Measurements from ENCODE around the gene ACOT9. TPM values are rescaled to one million over a fixed set of nuclear protein-coding genes. Genes with fewer than 3 reads are reported as not detected.
"Not testable (repeated sequence)": the region's sequence is repeated elsewhere in the genome, so short reads cannot be mapped to it uniquely, and the experiment has no call there.

Gene ACOT9
- polyA plus RNA-seq, 2 of the 4 experiments (the other 2 are of a cell fraction), result 87.0 to 110 TPM

- no peak for TF ChIP-seq RNF2 (IDR thresholded peaks at IDR 0.05; ENCODE audit: borderline replicate concordance, low read depth)
- TF ChIP-seq FOSL2 (IDR thresholded peaks at IDR 0.05), result no peak
- TF ChIP-seq FOSL2 (CRISPR knock-in tag; IDR thresholded peaks at IDR 0.05), result peak; percentile 82
- TF ChIP-seq SMC3 (IDR thresholded peaks at IDR 0.05), result 0 out of 3 replicates have a peak, but pooled peaks have one; percentile 12
- TF ChIP-seq NPAS2 (CRISPR knock-in tag; IDR thresholded peaks at IDR 0.05; ENCODE audit: borderline replicate concordance), result no peak
- peak; percentile 28; the same call in 1 of the 2 replicates for TF ChIP-seq MAX (IDR thresholded peaks at IDR 0.05)
- TF ChIP-seq JUNB (IDR thresholded peaks at IDR 0.05), result 0 out of 2 replicates have a peak, but pooled peaks have one; percentile 25
Measured at GRCh38 chrX:23779025-23779424, 35.9 kb upstream of the ACOT9 start (continued).

GRCh38 chrX:23776363-23776762, 33.3 kb upstream of the ACOT9 start:
- Histone ChIP-seq H3K27ac (0 out of 6 replicates have a peak overlapping the region, but pooled peaks of 1 of the 2 experiments have one; percentile 35), H3K4me3 (no peak overlapping the region), H3K4me1 (peaks cover 24% of the 10 kb centered on the region), H3K9me3 (no peaks in the 10 kb centered on the region), H3K4me2 (no peak overlapping the region)
- TF ChIP-seq E2F6 (IDR thresholded peaks at IDR 0.05; ENCODE audit: borderline replicate concordance, low read depth), result no peak
- no peak for TF ChIP-seq ESRRA (IDR thresholded peaks at IDR 0.05; ENCODE audit: borderline replicate concordance, low read length)
- TF ChIP-seq EHMT2 (IDR thresholded peaks at IDR 0.05; ENCODE audit: low read depth), result no peak
- TF ChIP-seq FOSB (CRISPR knock-in tag; IDR thresholded peaks at IDR 0.05), result no peak
- no peak for TF ChIP-seq ELK1 (IDR thresholded peaks at IDR 0.05; ENCODE audit: low read depth, low read length)
- TF ChIP-seq KDM5A (IDR thresholded peaks at IDR 0.05), result no peak
- ChIA-PET CTCF (no interaction called here), POLR2A (interaction anchor here (0.6 kb wide), 1 partner anchor 8 kb away, joined by 4 read pairs; no protein-coding TSS in a partner anchor)
- no peak for FAIRE-seq
- DNase-seq (ENCODE audit: low read depth in 1 of 2, low spot score in 1 of 2), result no peak
- no peak for ATAC-seq
- 69% methylated on average over 3 of the region's 3 CpGs for WGBS (ENCODE audit: missing lambda C conversion rate)

- TF ChIP-seq KDM1A (IDR thresholded peaks at IDR 0.05; ENCODE audit: low read depth) (no peak), RARB (CRISPR knock-in tag; IDR thresholded peaks at IDR 0.05) (no peak)
- H3K4me1 ChIP-seq, result peaks cover 5% of the 10 kb centered on the region
- ChIA-PET POLR2A (no interaction called here), CTCF (no interaction called here)
- H3K27ac ChIP-seq, result no peak overlapping the region
- no peak for DNase-seq (ENCODE audit: low read depth in 1 of 2, low spot score in 1 of 2)
- no peaks in the 10 kb centered on the region for H3K9me3 ChIP-seq
- no peak overlapping the region for H3K4me2 ChIP-seq
- FAIRE-seq, result no peak
- H3K4me3 ChIP-seq, result no peak overlapping the region
- ATAC-seq, result no peak
- 95% methylated on average over 3 of the region's 3 CpGs for WGBS (ENCODE audit: missing lambda C conversion rate)
Measured at GRCh38 chrX:23773601-23774175, 30.6 kb upstream of the ACOT9 start.

- H3K4me3 ChIP-seq; DNase-seq (ENCODE audit: low read depth in 1 of 2, low spot score in 1 of 2); H3K4me1 ChIP-seq; H3K9me3 ChIP-seq; H3K27ac ChIP-seq; ATAC-seq; FAIRE-seq; H3K4me2 ChIP-seq; POLR2A ChIA-PET: not testable (repeated sequence)
- CTCF ChIA-PET, result interaction anchor here (1.4 to 1.6 kb wide), 2 partner anchors 14 to 131 kb away, joined by 3 to 4 read pairs; no protein-coding TSS in a partner anchor
- 92% methylated on average over 7 of the region's 7 CpGs for WGBS (ENCODE audit: missing lambda C conversion rate)
Measured at GRCh38 chrX:23771086-23771485, 28.0 kb upstream of the ACOT9 start.

- no peaks in the 10 kb centered on the region for H3K9me3 ChIP-seq
- no peak for TF ChIP-seq BCL3 (IDR thresholded peaks at IDR 0.05)
- no peak for TF ChIP-seq NPAS2 (CRISPR knock-in tag; IDR thresholded peaks at IDR 0.05; ENCODE audit: borderline replicate concordance)
- TF ChIP-seq KDM1A (IDR thresholded peaks at IDR 0.05; ENCODE audit: low read depth), result no peak
- TF ChIP-seq NFE2L2 (conservative IDR thresholded peaks at IDR 0.05; ENCODE audit: low read length), result no peak
- no peak for TF ChIP-seq NR3C1 (IDR thresholded peaks at IDR 0.05)
- no peak for TF ChIP-seq POLR2AphosphoS2 (conservative IDR thresholded peaks at IDR 0.05; ENCODE audit: low read length)
- 0 out of 6 replicates have a peak overlapping the region, but pooled peaks of 1 of the 2 experiments have one; percentile 13 for H3K27ac ChIP-seq
- no peak for ATAC-seq
- WGBS (ENCODE audit: missing lambda C conversion rate), result 66% methylated on average over 2 of the region's 2 CpGs
- H3K4me2 ChIP-seq, result no peak overlapping the region
- H3K4me3 ChIP-seq, result no peak overlapping the region
- no peak for DNase-seq (ENCODE audit: low read depth in 1 of 2, low spot score in 1 of 2)
- CTCF ChIA-PET, result interaction anchor here (1.0 to 1.6 kb wide), 2 partner anchors 77 to 132 kb away, joined by 3 to 4 read pairs; no protein-coding TSS in a partner anchor
- H3K4me1 ChIP-seq, result peaks cover 5% of the 10 kb centered on the region
- POLR2A ChIA-PET, result interaction anchor here (0.6 kb wide), 1 partner anchor 13 kb away, joined by 5 read pairs; the partner anchor contains the start of gene SAT1
- no peak for FAIRE-seq
Measured at GRCh38 chrX:23770142-23770541, 27.1 kb upstream of the ACOT9 start.
